ENCODE results near the gene ENPP3. TPM values are rescaled to one million over a fixed set of nuclear protein-coding genes. Genes with fewer than 3 reads are reported as not detected.

The ENPP3 gene
- total and polyA plus RNA-seq, 9 of the 15 experiments (the other 6 are each of a cell fraction or from before 2014, with no cell fraction given), result 14.0 to 32.8 (median 21.6) TPM

DNA sequence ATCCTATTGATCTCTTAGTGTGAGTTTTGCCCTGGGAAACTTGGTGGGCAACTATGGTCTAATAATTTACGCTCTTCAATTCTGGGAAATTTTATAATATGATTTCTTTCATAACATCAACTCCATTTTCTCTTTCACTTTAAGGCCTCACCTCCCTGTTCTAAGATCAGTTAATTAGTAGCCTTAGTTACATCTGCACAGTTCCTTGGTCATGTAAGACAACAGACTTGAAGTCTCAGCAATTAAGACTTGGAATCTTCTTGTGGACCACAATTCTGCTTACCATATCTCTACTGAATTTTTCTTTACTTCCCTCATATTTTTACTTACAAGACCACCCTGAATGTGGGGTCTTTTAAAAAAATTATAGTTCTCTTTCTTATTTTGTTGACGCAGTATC, 8.7 kb downstream of the ENPP3 start:
- 55% methylated on average over 2 of the region's 2 CpGs for WGBS (ENCODE audit: insufficient coverage, low coverage, missing lambda C conversion rate)
- CTCF ChIA-PET (ENCODE audit: low intra/inter-chr PET ratio), result interaction anchor here (0.7 kb wide), 1 partner anchor 20 kb away, joined by 4 read pairs; no protein-coding TSS in a partner anchor
- POLR2A ChIA-PET, result interaction anchor here (0.5 to 2.4 kb wide), 5 partner anchors 7 to 206 kb away, joined by 3 to 10 read pairs (median 5); partner anchors contain the start of gene ENPP3

DNA sequence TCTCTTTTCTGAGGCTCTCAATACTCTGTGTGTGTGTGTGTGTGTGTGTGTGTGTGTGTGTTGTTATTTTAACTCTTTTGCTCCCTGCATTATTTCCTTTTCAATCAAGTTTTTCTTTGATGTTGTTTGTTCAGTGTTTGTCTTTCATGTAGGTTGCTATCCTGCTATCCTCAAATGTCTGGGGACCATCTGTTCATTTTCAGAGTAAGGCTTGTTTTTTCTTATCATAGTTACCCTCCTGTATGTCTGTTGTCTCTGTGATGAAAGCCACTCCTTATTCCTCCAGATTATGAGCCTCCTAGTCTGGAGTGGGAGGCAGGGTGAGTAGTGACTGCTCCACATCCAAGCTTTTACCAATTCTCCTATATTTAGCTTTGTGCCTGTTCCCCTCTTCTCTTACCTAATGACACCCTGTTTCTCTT, 9.2 kb downstream of the ENPP3 start:
- in situ Hi-C loops (cut with MboI), result loop anchor here (25.0 kb wide), 1 partner anchor 1166 kb away; the partner anchor contains the start of gene RPS12
- H3K27me3 ChIP-seq (ENCODE audit: control insufficient read depth in 2 of 2, insufficient read depth in 2 of 2, low read length in 2 of 2), result no peaks in the 10 kb centered on the region
- TF ChIP-seq, protein P1, sequence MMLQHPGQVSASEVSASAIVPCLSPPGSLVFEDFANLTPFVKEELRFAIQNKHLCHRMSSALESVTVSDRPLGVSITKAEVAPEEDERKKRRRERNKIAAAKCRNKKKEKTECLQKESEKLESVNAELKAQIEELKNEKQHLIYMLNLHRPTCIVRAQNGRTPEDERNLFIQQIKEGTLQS (IDR thresholded peaks at IDR 0.05), result peak; percentile 33; the same call in 1 of the 2 replicates
- TF ChIP-seq, protein P1 (CRISPR knock-in tag; conservative IDR thresholded peaks at IDR 0.05), result no peak; the same call in 1 of the 2 replicates
- TF ChIP-seq, protein P2, sequence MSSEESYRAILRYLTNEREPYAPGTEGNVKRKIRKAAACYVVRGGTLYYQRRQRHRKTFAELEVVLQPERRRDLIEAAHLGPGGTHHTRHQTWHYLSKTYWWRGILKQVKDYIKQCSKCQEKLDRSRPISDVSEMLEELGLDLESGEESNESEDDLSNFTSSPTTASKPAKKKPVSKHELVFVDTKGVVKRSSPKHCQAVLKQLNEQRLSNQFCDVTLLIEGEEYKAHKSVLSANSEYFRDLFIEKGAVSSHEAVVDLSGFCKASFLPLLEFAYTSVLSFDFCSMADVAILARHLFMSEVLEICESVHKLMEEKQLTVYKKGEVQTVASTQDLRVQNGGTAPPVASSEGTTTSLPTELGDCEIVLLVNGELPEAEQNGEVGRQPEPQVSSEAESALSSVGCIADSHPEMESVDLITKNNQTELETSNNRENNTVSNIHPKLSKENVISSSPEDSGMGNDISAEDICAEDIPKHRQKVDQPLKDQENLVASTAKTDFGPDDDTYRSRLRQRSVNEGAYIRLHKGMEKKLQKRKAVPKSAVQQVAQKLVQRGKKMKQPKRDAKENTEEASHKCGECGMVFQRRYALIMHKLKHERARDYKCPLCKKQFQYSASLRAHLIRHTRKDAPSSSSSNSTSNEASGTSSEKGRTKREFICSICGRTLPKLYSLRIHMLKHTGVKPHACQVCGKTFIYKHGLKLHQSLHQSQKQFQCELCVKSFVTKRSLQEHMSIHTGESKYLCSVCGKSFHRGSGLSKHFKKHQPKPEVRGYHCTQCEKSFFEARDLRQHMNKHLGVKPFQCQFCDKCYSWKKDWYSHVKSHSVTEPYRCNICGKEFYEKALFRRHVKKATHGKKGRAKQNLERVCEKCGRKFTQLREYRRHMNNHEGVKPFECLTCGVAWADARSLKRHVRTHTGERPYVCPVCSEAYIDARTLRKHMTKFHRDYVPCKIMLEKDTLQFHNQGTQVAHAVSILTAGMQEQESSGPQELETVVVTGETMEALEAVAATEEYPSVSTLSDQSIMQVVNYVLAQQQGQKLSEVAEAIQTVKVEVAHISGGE (CRISPR knock-in tag; IDR thresholded peaks at IDR 0.05), result peak in 1 of 3 experiments; percentile 62; a peak in 2 of 6 replicates
- peak; percentile 69; the same call in 1 of the 2 replicates for TF ChIP-seq ELF4 (CRISPR knock-in tag; IDR thresholded peaks at IDR 0.05)
- TF ChIP-seq PML (IDR thresholded peaks at IDR 0.05; ENCODE audit: low read length), result peak; percentile 91

More for the DNA sequence above, 8.7 kb downstream of the ENPP3 start:
- in situ Hi-C loops (cut with MboI) (loop anchor here (25.0 kb wide), 1 partner anchor 1166 kb away; the partner anchor contains the start of gene RPS12), intact Hi-C loops (cut with micrococcal nuclease) (no loop called here)
- Histone ChIP-seq H3K4me1 (replicated peaks in 1 of 2; ENCODE audit: control insufficient read depth in 2 of 2, insufficient read depth in 2 of 2, low read length in 2 of 2) (peaks cover 16 to 58% of the 10 kb centered on the region in 2 experiments), H3K9ac (ENCODE audit: insufficient read depth in 1 of 2, low read depth in 2 of 2, low read length in 2 of 2) (0 out of 4 replicates have a peak overlapping the region, but pooled peaks of 1 of the 2 experiments have one; percentile 12), H3K27me3 (ENCODE audit: control insufficient read depth in 2 of 2, insufficient read depth in 2 of 2, low read length in 2 of 2) (no peaks in the 10 kb centered on the region), H3K27ac (ENCODE audit: extremely low read depth, low read depth, low read length) (peak overlapping the region; percentile 78), H3K4me3 (no peak overlapping the region), H3K36me3 (ENCODE audit: control insufficient read depth, insufficient read depth, low read length) (peaks cover 22% of the 10 kb centered on the region; the same call in 1 of the 3 replicates), H2AFZ (ENCODE audit: low read depth, low read length) (peak overlapping the region; percentile 66; the same call in 1 of the 2 replicates), H4K20me1 (replicated peaks; ENCODE audit: control insufficient read depth, insufficient read depth, low read length) (no peaks in the 10 kb centered on the region), H3K4me2 (ENCODE audit: insufficient read depth, low read length) (peak overlapping the region; percentile 73), H3K9me3 (replicated peaks; ENCODE audit: control insufficient read depth, insufficient read depth, low read depth, low read length) (peaks cover 2% of the 10 kb centered on the region; the same call in 1 of the 2 replicates), H3K9me1 (ENCODE audit: control insufficient read depth, insufficient read depth, low read length) (no peaks in the 10 kb centered on the region), H3K79me2 (ENCODE audit: control insufficient read depth, insufficient read depth, low read length) (peaks cover 59% of the 10 kb centered on the region)
- no TSS peak for BruUV-seq (replicated peaks)
- TF ChIP-seq LCOR (CRISPR knock-in tag; IDR thresholded peaks at IDR 0.05) (0 out of 2 replicates have a peak, but pooled peaks have one; percentile 14), FOXJ2 (tag; IDR thresholded peaks at IDR 0.05) (0 out of 2 replicates have a peak, but pooled peaks have one; percentile 14)
- TF ChIP-seq, protein P3, sequence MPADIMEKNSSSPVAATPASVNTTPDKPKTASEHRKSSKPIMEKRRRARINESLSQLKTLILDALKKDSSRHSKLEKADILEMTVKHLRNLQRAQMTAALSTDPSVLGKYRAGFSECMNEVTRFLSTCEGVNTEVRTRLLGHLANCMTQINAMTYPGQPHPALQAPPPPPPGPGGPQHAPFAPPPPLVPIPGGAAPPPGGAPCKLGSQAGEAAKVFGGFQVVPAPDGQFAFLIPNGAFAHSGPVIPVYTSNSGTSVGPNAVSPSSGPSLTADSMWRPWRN (IDR thresholded peaks at IDR 0.05; ENCODE audit: low read depth), result no peak
- ATAC-seq, result peak; percentile 31
- no peak for FAIRE-seq
- no peak for DNase-seq (ENCODE audit: extremely low read depth in 1 of 4, low spot score in 3 of 4)

More for the DNA sequence above, 9.2 kb downstream of the ENPP3 start:
- H3K4me2 ChIP-seq (ENCODE audit: insufficient read depth, low read length), result peak overlapping the region; percentile 73
- H3K27ac ChIP-seq (ENCODE audit: extremely low read depth, low read depth, low read length), result peak overlapping the region; percentile 78
- intact Hi-C loops (cut with micrococcal nuclease), result no loop called here
- peak overlapping the region in 1 of 2 experiments; percentile 67; a peak in 2 of 4 replicates for H3K9ac ChIP-seq (ENCODE audit: insufficient read depth in 1 of 2, low read depth in 2 of 2, low read length in 2 of 2)
- BruUV-seq (replicated peaks), result no TSS peak
- peak; percentile 72 to 88 (median 76) for DNase-seq (ENCODE audit: extremely low read depth in 1 of 4, low spot score in 3 of 4)
- peak; percentile 89 for FAIRE-seq
- POLR2A ChIA-PET, result interaction anchor here (0.5 to 2.4 kb wide), 6 partner anchors 8 to 206 kb away, joined by 3 to 10 read pairs (median 6); partner anchors contain the start of genes ENPP3 and MED23
- H3K9me1 ChIP-seq (ENCODE audit: control insufficient read depth, insufficient read depth, low read length), result no peaks in the 10 kb centered on the region
- H4K20me1 ChIP-seq (replicated peaks; ENCODE audit: control insufficient read depth, insufficient read depth, low read length), result no peaks in the 10 kb centered on the region
- peaks cover 16 to 56% of the 10 kb centered on the region in 2 experiments for H3K4me1 ChIP-seq (replicated peaks in 1 of 2; ENCODE audit: control insufficient read depth in 2 of 2, insufficient read depth in 2 of 2, low read length in 2 of 2)
- ATAC-seq, result peak; percentile 89
- peaks cover 25% of the 10 kb centered on the region; the same call in 2 of the 3 replicates for H3K36me3 ChIP-seq (ENCODE audit: control insufficient read depth, insufficient read depth, low read length)
- H3K4me3 ChIP-seq, result peak overlapping the region; percentile 22
- peaks cover 56% of the 10 kb centered on the region for H3K79me2 ChIP-seq (ENCODE audit: control insufficient read depth, insufficient read depth, low read length)
- CTCF ChIA-PET (ENCODE audit: low intra/inter-chr PET ratio), result interaction anchor here (0.7 kb wide), 1 partner anchor 21 kb away, joined by 4 read pairs; no protein-coding TSS in a partner anchor
- peaks cover 2% of the 10 kb centered on the region; the same call in 1 of the 2 replicates for H3K9me3 ChIP-seq (replicated peaks; ENCODE audit: control insufficient read depth, insufficient read depth, low read depth, low read length)
- peak overlapping the region; percentile 66 for H2AFZ ChIP-seq (ENCODE audit: low read depth, low read length)
